Measurements from ENCODE around the gene LBX2.

DNA sequence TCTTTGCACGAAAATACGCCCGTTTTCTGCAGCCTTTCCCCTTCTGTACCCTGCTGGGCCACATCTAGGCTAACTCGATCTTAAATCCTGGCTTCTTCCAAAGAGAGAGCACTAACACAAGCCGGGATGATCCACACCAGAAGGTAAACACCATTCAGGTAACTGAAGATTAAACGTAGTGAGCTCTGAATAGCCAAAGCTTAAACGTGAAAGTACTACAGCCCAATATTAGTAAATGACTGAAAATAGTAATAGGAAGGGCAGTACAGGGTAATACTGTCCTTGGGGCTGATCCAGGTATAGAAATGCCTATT is 26.5 kb downstream of the LBX2 start:
- TF ChIP-seq, protein P1, sequence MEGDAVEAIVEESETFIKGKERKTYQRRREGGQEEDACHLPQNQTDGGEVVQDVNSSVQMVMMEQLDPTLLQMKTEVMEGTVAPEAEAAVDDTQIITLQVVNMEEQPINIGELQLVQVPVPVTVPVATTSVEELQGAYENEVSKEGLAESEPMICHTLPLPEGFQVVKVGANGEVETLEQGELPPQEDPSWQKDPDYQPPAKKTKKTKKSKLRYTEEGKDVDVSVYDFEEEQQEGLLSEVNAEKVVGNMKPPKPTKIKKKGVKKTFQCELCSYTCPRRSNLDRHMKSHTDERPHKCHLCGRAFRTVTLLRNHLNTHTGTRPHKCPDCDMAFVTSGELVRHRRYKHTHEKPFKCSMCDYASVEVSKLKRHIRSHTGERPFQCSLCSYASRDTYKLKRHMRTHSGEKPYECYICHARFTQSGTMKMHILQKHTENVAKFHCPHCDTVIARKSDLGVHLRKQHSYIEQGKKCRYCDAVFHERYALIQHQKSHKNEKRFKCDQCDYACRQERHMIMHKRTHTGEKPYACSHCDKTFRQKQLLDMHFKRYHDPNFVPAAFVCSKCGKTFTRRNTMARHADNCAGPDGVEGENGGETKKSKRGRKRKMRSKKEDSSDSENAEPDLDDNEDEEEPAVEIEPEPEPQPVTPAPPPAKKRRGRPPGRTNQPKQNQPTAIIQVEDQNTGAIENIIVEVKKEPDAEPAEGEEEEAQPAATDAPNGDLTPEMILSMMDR (IDR thresholded peaks at IDR 0.05) = no peak
- TF ChIP-seq TCF7L2 (IDR thresholded peaks at IDR 0.05; ENCODE audit: low read depth, low read length) (no peak), POLR2AphosphoS5 (IDR thresholded peaks at IDR 0.05; ENCODE audit: low read depth, low read length) (no peak)
- TF ChIP-seq, protein P2, sequence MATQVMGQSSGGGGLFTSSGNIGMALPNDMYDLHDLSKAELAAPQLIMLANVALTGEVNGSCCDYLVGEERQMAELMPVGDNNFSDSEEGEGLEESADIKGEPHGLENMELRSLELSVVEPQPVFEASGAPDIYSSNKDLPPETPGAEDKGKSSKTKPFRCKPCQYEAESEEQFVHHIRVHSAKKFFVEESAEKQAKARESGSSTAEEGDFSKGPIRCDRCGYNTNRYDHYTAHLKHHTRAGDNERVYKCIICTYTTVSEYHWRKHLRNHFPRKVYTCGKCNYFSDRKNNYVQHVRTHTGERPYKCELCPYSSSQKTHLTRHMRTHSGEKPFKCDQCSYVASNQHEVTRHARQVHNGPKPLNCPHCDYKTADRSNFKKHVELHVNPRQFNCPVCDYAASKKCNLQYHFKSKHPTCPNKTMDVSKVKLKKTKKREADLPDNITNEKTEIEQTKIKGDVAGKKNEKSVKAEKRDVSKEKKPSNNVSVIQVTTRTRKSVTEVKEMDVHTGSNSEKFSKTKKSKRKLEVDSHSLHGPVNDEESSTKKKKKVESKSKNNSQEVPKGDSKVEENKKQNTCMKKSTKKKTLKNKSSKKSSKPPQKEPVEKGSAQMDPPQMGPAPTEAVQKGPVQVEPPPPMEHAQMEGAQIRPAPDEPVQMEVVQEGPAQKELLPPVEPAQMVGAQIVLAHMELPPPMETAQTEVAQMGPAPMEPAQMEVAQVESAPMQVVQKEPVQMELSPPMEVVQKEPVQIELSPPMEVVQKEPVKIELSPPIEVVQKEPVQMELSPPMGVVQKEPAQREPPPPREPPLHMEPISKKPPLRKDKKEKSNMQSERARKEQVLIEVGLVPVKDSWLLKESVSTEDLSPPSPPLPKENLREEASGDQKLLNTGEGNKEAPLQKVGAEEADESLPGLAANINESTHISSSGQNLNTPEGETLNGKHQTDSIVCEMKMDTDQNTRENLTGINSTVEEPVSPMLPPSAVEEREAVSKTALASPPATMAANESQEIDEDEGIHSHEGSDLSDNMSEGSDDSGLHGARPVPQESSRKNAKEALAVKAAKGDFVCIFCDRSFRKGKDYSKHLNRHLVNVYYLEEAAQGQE (IDR thresholded peaks at IDR 0.05; ENCODE audit: insufficient read depth in 1 of 2, low read depth in 2 of 2, low read length in 1 of 2) = no peak

All from Panc1 (cell line).